Right renal cortex interstitium (tissue), 3 donors: ENCODE results near the gene NBEAL2. TPM values are rescaled to one million over a fixed set of nuclear protein-coding genes. Genes with fewer than 3 reads are reported as not detected.

ENCODE experiments used
- DNase-seq, 3 donors: peaks; one replicate each; pipeline ENCODE4 v3.0.0-alpha.2; 2013; ENCODE audit warnings: low read depth in 3 of 3, low spot score in 2 of 3
- polyA plus RNA-seq, 3 donors: library from polyadenylated mRNA; unstranded; fragments of 120-200 nt; gene quantifications; one replicate each; pipeline ENCODE4 v1.2.1, GENCODE V29; 2013; ENCODE audit not compliant: insufficient read length in 3 of 3

NBEAL2 gene
- polyA plus RNA-seq, 3 donors = 29.6 to 33.5 (median 30.9) TPM

GRCh38 chr3:46997453-46998091 lies 18.1 kb downstream of the NBEAL2 start:
- DNase-seq = no peak

- DNase-seq = peak in 2 of 3 donors; percentile 19 to 35
Measured at GRCh38 chr3:46998121-46998851, 18.8 kb downstream of the NBEAL2 start.

DNA sequence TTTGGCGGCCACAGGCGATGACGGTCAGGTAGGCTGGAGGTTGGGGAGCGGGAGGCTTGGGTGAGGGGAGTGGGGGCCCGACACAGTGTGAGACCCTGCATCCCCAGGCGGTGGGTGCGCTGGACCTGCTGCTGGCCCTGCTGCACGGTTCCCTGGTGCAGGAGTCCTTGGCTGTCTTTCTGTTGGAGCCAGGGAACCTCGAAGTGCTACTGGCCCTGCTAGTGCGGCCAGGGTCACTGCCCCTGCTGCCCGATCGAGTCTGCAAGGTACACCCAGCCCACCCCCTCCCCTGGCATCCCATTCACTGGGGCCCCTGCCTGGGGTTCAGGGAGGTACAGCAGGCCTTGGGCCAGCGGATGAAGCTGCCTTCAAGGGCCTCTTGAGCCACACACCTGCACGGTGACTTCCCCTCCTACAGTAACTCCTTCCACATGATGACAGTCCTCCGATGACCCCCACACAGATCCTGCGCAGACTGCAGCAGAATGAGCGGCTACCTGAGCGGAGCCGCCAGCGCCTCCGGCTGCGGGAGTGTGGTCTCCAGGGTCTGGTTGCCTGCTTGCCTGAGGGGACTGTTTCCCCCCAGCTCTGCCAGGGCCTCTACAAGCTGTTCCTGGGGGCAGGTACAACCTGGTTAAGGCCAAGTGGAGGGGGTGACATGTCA lies 19.5 kb downstream of the NBEAL2 start:
- DNase-seq = no peak

DNA sequence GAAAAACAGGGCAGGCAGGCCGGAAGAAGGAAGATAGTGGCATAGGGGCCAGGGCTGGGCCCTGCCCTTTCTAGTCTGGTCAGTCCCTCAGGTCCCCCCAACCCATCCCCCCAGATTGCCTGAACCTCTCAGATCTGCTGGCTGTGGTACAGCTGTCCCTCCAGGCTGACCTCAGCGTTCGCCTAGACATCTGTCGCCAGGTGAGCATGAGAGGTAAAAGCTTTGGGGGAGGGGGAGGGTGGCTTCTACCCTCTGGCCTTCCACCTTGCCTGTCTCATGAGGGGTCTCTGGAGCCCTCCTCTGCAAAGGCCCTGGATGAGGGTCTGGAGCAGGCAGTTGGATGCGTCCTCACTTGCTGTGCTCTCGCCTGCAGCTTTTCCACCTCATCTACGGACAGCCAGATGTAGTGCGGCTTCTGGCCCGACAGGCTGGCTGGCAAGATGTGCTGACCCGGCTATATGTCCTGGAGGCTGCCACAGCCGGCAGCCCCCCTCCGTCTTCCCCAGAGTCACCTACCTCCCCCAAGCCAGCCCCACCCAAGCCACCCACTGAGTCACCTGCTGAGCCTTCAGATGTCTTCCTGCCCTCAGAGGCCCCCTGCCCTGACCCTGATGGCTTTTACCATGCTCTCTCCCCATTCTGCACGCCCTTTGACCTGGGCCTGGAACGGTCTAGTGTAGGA lies 20.2 kb downstream of the NBEAL2 start:
- DNase-seq = no peak

DNA sequence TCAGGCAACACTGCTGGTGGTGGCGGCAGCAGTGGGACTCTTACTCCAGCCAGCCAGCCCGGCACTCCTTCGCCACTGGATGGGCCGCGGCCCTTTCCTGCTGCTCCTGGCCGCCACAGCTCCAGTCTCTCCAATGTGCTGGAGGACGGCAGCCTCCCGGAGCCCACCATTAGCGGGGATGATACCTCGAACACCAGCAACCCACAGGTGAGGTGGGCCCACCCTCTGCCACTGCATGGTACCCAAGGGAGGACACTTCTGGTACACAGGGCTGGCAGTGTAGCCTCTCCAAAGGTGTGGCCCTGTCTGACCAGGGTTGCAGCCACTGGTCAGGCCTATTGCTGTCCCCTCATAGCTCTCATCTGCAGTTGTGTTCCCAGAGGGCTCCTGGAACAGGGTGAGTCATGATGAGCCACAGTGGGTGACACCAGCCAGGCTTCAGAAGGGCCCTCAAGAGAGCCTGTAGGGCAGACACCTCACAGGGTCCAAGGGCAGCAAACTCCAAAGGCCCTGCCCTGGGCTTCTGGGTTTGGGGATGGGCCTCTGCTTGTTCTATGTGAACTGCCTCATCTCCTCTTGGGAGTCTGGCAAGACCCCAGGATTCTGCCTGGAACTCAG lies 20.8 kb downstream of the NBEAL2 start:
- DNase-seq = no peak

- no peak for DNase-seq
Measured at GRCh38 chr3:47000922-47001730, 21.7 kb downstream of the NBEAL2 start.

DNA sequence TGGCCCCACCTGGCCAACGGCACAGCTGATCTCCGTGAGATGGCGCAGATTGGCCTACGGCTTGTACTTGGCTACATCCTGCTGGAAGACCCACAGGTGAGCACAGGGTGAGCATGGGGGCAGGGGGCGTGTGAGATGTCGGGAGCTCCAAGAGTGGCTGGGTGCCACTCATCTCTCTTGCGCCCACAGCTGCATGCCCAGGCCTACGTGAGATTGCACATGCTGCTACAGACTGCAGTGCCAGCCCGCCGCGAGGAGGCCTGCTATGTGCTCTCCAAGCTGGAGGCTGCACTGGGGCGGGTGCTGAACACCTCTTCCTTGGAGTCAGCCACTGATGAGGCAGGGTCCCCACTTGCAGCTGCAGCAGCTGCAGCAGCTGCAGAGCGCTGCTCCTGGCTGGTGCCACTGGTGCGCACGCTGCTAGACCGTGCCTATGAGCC lies 22.3 kb downstream of the NBEAL2 start:
- no peak for DNase-seq

- DNase-seq = no peak
Measured at GRCh38 chr3:47002171-47003055, 22.9 kb downstream of the NBEAL2 start.

- no peak for DNase-seq
Measured at GRCh38 chr3:47003056-47003410, 23.6 kb downstream of the NBEAL2 start.

DNA sequence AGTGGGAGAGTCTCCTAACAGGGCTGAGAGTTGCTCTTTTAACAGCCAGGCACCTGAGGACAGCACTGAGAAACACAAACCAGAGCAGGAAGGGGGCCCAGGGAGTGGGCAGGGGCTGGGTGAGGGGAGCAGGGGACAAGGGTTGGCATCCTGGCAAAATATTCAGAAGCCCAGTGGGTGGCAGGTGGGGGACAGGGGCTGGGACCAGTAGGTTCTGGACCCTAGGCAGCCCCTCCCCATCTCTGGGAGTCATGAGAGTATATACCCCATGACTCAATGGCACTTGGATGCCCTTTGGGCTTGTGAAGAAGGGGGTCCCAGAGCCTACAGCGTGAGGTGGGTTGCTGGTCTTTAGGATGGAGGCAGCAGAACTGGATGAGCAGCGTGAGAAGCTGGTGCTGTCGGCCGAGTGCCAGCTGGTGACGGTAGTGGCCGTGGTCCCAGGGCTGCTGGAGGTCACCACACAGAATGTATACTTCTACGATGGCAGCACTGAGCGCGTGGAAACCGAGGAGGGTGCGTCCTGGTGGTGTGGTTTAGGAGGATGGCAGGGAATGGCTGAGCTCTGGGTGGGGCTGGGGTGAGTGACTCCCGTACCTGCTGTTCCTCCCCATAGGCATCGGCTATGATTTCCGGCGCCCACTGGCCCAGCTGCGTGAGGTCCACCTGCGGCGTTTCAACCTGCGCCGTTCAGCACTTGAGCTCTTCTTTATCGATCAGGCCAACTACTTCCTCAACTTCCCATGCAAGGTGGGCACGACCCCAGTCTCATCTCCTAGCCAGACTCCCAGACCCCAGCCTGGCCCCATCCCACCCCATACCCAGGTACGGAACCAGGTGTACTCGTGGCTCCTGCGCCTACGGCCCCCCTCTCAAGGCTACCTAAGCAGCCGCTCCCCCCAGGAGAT lies 24.2 kb downstream of the NBEAL2 start:
- DNase-seq = no peak

GRCh38 chr3:47004369-47005211 lies 25.1 kb downstream of the NBEAL2 start:
- no peak for DNase-seq

- DNase-seq = no peak
Measured at GRCh38 chr3:47005212-47006144, 26.0 kb downstream of the NBEAL2 start.

DNA sequence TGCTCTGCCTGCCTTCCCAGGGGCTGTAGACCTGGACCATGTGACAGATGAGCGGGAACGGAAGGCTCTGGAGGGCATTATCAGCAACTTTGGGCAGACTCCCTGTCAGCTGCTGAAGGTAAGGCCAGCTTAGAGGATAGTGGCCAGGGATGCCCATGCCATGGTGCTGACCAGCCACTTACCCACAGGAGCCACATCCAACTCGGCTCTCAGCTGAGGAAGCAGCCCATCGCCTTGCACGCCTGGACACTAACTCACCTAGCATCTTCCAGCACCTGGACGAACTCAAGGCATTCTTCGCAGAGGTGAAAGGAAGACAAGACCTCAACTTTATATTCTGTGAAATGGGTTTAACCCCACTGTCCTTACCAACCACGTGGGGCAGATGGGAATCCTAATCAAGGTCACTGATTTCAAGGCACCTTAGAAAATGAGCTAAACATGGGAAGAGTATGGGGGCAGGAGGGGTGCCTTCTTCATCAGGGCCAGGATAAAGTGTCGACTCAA lies 26.7 kb downstream of the NBEAL2 start:
- DNase-seq = no peak

DNA sequence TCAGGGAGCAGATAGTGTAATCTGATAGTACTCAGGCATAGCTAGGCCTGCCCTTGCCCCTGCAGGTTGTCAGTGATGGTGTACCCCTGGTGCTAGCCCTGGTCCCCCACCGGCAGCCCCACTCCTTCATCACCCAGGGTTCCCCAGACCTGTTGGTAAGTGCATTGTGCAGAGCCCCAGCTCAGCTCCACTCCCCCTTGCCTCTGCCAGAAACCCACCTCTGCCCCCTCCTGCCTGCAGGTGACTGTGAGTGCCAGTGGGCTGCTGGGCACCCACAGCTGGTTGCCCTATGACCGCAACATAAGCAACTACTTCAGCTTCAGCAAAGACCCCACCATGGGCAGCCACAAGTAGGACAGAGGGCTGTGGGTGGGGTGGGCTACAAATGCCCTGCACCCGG lies 27.5 kb downstream of the NBEAL2 start:
- no peak for DNase-seq

DNA sequence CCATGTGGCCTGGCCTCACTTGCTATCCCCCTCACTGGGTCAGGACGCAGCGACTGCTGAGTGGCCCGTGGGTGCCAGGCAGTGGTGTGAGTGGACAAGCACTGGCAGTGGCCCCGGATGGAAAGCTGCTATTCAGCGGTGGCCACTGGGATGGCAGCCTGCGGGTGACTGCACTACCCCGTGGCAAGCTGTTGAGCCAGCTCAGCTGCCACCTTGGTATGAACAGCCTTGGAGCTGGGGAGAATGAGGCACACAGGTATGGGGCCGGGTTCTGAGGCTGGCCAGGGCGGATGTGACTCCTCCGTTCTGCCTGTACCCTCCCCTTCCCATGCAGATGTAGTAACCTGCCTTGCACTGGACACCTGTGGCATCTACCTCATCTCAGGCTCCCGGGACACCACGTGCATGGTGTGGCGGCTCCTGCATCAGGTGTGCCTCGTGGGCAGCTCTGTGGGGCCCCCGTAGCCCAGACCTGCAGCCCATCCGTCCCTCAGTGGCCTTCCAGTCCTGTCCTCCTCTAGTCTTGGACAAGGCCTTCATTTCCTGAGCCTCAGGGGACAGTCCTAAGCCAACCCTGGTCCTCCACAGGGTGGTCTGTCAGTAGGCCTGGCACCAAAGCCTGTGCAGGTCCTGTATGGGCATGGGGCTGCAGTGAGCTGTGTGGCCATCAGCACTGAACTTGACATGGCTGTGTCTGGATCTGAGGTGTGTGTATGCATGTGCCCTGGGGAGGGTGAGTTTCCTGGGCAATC lies 28.2 kb downstream of the NBEAL2 start:
- DNase-seq = no peak
